GM12865 (cell line): Measurements from ENCODE around the gene APBB1IP.

Experiments
- DNase-seq: peaks from one replicate; pipeline ENCODE4 v3.0.0; 2010; ENCODE audit warnings: low read depth
- H3K4me3 ChIP-seq: 2 replicates; pipeline ENCODE4 v1.5.1; 2011; ENCODE audit warnings: mild to moderate bottlenecking, low read depth, low read length, control low read depth
- TF ChIP-seq, protein P1 (sequence below): IDR thresholded peaks from 2 replicates; pipeline ENCODE4 v1.5.1; 2011; ENCODE audit warnings: low read length, control low read depth, low read depth, inconsistent platforms; ENCODE audit not compliant: insufficient read depth; ENCODE audit errors: missing control alignments

The APBB1IP gene

GRCh38 chr10:26412932-26413331 is 25.2 kb upstream of the APBB1IP start:
- H3K4me3 ChIP-seq = no peak overlapping the region
- DNase-seq = no peak
- TF ChIP-seq, protein P1, sequence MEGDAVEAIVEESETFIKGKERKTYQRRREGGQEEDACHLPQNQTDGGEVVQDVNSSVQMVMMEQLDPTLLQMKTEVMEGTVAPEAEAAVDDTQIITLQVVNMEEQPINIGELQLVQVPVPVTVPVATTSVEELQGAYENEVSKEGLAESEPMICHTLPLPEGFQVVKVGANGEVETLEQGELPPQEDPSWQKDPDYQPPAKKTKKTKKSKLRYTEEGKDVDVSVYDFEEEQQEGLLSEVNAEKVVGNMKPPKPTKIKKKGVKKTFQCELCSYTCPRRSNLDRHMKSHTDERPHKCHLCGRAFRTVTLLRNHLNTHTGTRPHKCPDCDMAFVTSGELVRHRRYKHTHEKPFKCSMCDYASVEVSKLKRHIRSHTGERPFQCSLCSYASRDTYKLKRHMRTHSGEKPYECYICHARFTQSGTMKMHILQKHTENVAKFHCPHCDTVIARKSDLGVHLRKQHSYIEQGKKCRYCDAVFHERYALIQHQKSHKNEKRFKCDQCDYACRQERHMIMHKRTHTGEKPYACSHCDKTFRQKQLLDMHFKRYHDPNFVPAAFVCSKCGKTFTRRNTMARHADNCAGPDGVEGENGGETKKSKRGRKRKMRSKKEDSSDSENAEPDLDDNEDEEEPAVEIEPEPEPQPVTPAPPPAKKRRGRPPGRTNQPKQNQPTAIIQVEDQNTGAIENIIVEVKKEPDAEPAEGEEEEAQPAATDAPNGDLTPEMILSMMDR = no peak

DNA sequence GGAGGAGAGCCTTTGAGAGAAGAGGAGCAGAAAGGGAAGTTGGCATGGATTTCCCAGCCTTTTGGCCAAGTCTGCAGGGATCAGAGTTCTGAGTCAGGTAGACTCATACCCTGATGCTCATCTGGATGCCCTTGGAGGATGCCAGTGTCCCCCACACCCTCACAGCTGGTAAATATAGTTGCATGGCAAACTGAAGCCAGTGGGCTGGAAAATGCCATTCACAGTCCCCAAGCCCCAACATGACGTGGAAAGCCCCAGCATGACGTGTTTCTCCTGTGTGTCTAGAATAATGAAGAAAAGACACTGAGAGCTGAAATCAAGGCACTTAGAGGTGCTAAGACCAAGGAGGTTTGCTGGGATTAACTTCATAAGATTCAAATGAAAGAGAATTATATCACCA is 24.8 kb upstream of the APBB1IP start:
- H3K4me3 ChIP-seq = no peak overlapping the region
- DNase-seq = no peak
- TF ChIP-seq, protein P1 = no peak

- DNase-seq = no peak
- no peak overlapping the region for H3K4me3 ChIP-seq
Observed at GRCh38 chr10:26417136-26417535, 21.0 kb upstream of the APBB1IP start.

GRCh38 chr10:26422977-26423376 is 15.2 kb upstream of the APBB1IP start:
- no peak overlapping the region for H3K4me3 ChIP-seq
- TF ChIP-seq, protein P1 = no peak
- DNase-seq = no peak

More at GRCh38 chr10:26417136-26417535, 21.0 kb upstream of the APBB1IP start:
- TF ChIP-seq, protein P1 = no peak

- H3K4me3 ChIP-seq = no peak overlapping the region
- TF ChIP-seq, protein P1 = no peak
- DNase-seq = no peak
Observed at GRCh38 chr10:26423722-26424121, 14.4 kb upstream of the APBB1IP start.

- TF ChIP-seq, protein P1 = no peak
- peak overlapping the region; percentile 44 for H3K4me3 ChIP-seq
- DNase-seq = peak; percentile 93
Observed at GRCh38 chr10:26430641-26431163, 7.4 kb upstream of the APBB1IP start.

GRCh38 chr10:26432938-26433337 is 5.2 kb upstream of the APBB1IP start:
- TF ChIP-seq, protein P1 = no peak
- no peak for DNase-seq
- no peak overlapping the region for H3K4me3 ChIP-seq
